Uterus (tissue), 2 donors: ENCODE results near the gene GIGYF2.

Experiments used
- CTCF ChIP-seq, 4 experiments: fragments of 200-600 bp in 2 of 4; fragments of 450-650 bp in 2 of 4; sonication (generic) in 2 of 4; IDR thresholded peaks; one replicate each; pipeline ENCODE4 v1.5.1; 2016 to 2019; ENCODE audit warnings: antibody characterized with exemption in 4 of 4, mild to moderate bottlenecking in 2 of 4, moderate library complexity in 1 of 4
- POLR2A ChIP-seq, 2 donors: fragments of 450-650 bp; IDR thresholded peaks; one replicate each; pipeline ENCODE4 v1.6.1; 2016; ENCODE audit warnings: antibody characterized with exemption in 2 of 2, mild to moderate bottlenecking in 1 of 2, moderate library complexity in 1 of 2

GRCh38 chr2:232802091-232802490 lies 105.0 kb downstream of the GIGYF2 start:
- TF ChIP-seq CTCF (IDR thresholded peaks at IDR 0.05) = no peak
- TF ChIP-seq POLR2A (IDR thresholded peaks at IDR 0.05) = no peak
